Measurements from ENCODE around the gene CAMTA1. TPM values are rescaled to one million over a fixed set of nuclear protein-coding genes. Genes with fewer than 3 reads are reported as not detected.

CAMTA1 gene
- polyA plus RNA-seq, 1 experiment, result 23.1 TPM

GRCh38 chr1:6864166-6864565 lies 78.9 kb downstream of the CAMTA1 start:
- Histone ChIP-seq H3K4me3 (ENCODE audit: low read depth, low read length) (no peak overlapping the region), H3K36me3 (ENCODE audit: control insufficient read depth, insufficient read depth, low read length) (no peaks in the 10 kb centered on the region), H3K27me3 (ENCODE audit: control insufficient read depth, insufficient read depth, low read length) (no peaks in the 10 kb centered on the region)
- ChIA-PET POLR2A (no interaction called here), CTCF (no interaction called here)
- no peak for TF ChIP-seq CTCF (IDR thresholded peaks at IDR 0.05; ENCODE audit: insufficient read depth, low read depth, low read length)
- no peak for DNase-seq (ENCODE audit: low read depth)

- no peak for DNase-seq (ENCODE audit: low read depth)
- no peak for TF ChIP-seq CTCF (IDR thresholded peaks at IDR 0.05; ENCODE audit: insufficient read depth, low read depth, low read length)
- Histone ChIP-seq H3K4me3 (ENCODE audit: low read depth, low read length) (no peak overlapping the region), H3K36me3 (ENCODE audit: control insufficient read depth, insufficient read depth, low read length) (no peaks in the 10 kb centered on the region), H3K27me3 (ENCODE audit: control insufficient read depth, insufficient read depth, low read length) (no peaks in the 10 kb centered on the region)
- ChIA-PET CTCF (interaction anchor here (0.5 to 1.0 kb wide), 5 partner anchors 14 to 128 kb away, joined by 3 to 4 read pairs (median 3); no protein-coding TSS in a partner anchor), POLR2A (no interaction called here)
These were observed 81.6 kb downstream of the CAMTA1 start for GRCh38 chr1:6866825-6867224.

- ChIA-PET POLR2A (no interaction called here), CTCF (interaction anchor here (0.6 to 1.7 kb wide), 5 partner anchors 11 to 128 kb away, joined by 3 to 6 read pairs (median 3); no protein-coding TSS in a partner anchor)
- no peaks in the 10 kb centered on the region for H3K27me3 ChIP-seq (ENCODE audit: control insufficient read depth, insufficient read depth, low read length)
- no peaks in the 10 kb centered on the region for H3K36me3 ChIP-seq (ENCODE audit: control insufficient read depth, insufficient read depth, low read length)
- no peak for TF ChIP-seq CTCF (IDR thresholded peaks at IDR 0.05; ENCODE audit: insufficient read depth, low read depth, low read length)
- no peak overlapping the region for H3K4me3 ChIP-seq (ENCODE audit: low read depth, low read length)
- no peak for DNase-seq (ENCODE audit: low read depth)
These were observed 82.1 kb downstream of the CAMTA1 start for GRCh38 chr1:6867321-6867720.

GRCh38 chr1:6867729-6868659 lies 82.7 kb downstream of the CAMTA1 start:
- H3K27me3 ChIP-seq (ENCODE audit: control insufficient read depth, insufficient read depth, low read length), result no peaks in the 10 kb centered on the region
- no peak for DNase-seq (ENCODE audit: low read depth)
- POLR2A ChIA-PET, result no interaction called here
- no peak overlapping the region for H3K4me3 ChIP-seq (ENCODE audit: low read depth, low read length)
- CTCF ChIA-PET, result interaction anchor here (0.6 to 1.7 kb wide), 3 partner anchors 12 to 127 kb away, joined by 3 to 6 read pairs (median 3); no protein-coding TSS in a partner anchor
- no peak for TF ChIP-seq CTCF (IDR thresholded peaks at IDR 0.05; ENCODE audit: insufficient read depth, low read depth, low read length)
- H3K36me3 ChIP-seq (ENCODE audit: control insufficient read depth, insufficient read depth, low read length), result no peaks in the 10 kb centered on the region

- POLR2A ChIA-PET, result no interaction called here
- no peak overlapping the region for H3K4me3 ChIP-seq (ENCODE audit: low read depth, low read length)
- H3K27me3 ChIP-seq (ENCODE audit: control insufficient read depth, insufficient read depth, low read length), result no peaks in the 10 kb centered on the region
- TF ChIP-seq CTCF (IDR thresholded peaks at IDR 0.05; ENCODE audit: insufficient read depth, low read depth, low read length), result no peak
- no peaks in the 10 kb centered on the region for H3K36me3 ChIP-seq (ENCODE audit: control insufficient read depth, insufficient read depth, low read length)
- CTCF ChIA-PET, result interaction anchor here (0.8 to 1.7 kb wide), 6 partner anchors 13 to 779 kb away, joined by 3 to 6 read pairs (median 3); no protein-coding TSS in a partner anchor
- DNase-seq (ENCODE audit: low read depth), result no peak
These were observed 83.6 kb downstream of the CAMTA1 start for GRCh38 chr1:6868660-6869380.
